Measurements from ENCODE around the gene DUSP1. TPM values are rescaled to one million over a fixed set of nuclear protein-coding genes. Genes with fewer than 3 reads are reported as not detected.
"Not testable (repeated sequence)": the region's sequence is repeated elsewhere in the genome, so short reads cannot be mapped to it uniquely, and the experiment has no call there.

Gene DUSP1
- total RNA-seq, 1 donor from 2014 or later: 25.3 TPM

DNA sequence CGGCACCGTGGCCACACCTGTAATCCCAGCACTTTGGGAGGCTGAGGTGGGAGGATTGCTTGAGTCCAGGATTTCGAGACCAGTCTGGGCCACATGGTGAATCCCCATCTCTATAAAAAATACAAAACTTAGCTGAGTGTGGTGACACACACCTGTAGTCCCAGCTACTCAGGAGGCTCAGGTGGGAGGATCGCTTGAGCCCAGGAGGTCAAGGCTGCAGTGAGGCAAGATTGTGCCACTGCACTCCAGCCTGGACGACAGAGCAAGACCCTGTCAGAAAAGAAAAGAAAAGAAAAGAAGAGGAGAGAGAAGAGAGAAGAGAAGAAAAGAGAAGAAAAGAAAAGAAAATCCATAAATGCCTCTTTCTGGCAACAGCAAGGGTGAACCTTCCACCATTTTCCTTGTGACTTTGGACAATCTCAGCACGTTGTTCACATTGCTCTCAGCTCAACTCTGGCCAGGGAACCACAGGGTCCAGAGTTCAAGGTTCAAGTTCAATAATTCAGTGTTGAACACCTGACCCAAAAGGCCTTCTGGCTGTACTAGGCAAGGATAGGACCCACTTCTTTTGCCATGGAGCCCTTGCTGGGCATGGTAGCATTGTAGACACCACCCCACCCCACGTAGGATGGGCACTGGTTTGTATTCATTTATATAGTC lies 14.6 kb upstream of the DUSP1 start:
- Mint-ChIP-seq H3K27ac (ENCODE audit: unreplicated experiment) (no peak overlapping the region), H3K27me3 (ENCODE audit: unreplicated experiment) (no peaks in the 10 kb centered on the region), H3K9me3 (ENCODE audit: unreplicated experiment) (no peaks in the 10 kb centered on the region), H3K4me3 (ENCODE audit: unreplicated experiment) (no peak overlapping the region), H3K4me1 (ENCODE audit: unreplicated experiment) (peaks cover 8% of the 10 kb centered on the region), H3K36me3 (ENCODE audit: low read depth, unreplicated experiment) (no peaks in the 10 kb centered on the region)
- no peak for DNase-seq (ENCODE audit: low spot score)
- no peak for TF ChIP-seq CTCF (IDR thresholded peaks at IDR 0.05; ENCODE audit: unreplicated experiment)

DNA sequence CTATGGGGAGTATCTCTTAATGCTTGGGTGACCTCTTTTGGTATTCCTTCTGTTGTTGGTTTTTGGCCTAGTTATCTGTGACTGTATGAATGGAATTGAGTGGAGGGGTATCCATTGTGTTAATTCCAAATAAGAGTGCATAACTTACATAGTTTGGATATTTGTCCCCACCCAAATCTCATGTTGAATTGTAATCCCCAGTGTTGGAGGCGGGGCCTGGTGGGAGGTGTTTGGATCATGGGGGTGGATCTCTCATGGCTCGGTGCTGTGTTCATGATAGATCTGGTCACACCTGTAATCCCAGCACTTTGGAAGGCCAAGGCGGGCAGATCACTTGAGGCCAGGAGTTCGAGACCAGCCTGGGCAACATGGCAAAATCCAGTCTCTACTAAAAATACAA lies 13.2 kb upstream of the DUSP1 start:
- H3K4me3 Mint-ChIP-seq (ENCODE audit: unreplicated experiment); DNase-seq (ENCODE audit: low spot score); H3K9me3 Mint-ChIP-seq (ENCODE audit: unreplicated experiment); H3K36me3 Mint-ChIP-seq (ENCODE audit: low read depth, unreplicated experiment); H3K27me3 Mint-ChIP-seq (ENCODE audit: unreplicated experiment); H3K4me1 Mint-ChIP-seq (ENCODE audit: unreplicated experiment); H3K27ac Mint-ChIP-seq (ENCODE audit: unreplicated experiment): not testable (repeated sequence)

DNA sequence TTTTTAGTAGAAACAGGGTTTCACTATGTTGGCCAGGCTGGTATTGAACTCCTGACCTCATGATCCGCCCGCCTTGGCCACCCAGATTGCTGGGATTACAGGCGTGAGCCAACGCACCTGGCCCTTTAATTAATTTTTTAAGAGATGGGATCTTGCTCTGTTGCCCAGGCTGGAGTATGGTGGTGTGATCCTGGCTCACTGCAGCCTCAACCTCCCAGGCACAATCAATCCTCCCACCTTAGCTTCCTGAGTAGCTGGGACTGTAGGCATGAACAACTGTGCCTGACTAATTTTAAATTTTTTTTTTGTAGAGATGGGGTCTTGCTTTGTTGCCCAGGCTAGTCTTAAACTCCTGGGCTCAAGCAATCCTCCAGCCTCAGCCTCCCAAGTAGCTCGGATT lies 12.3 kb upstream of the DUSP1 start:
- H3K4me1 Mint-ChIP-seq (ENCODE audit: unreplicated experiment); H3K27me3 Mint-ChIP-seq (ENCODE audit: unreplicated experiment); DNase-seq (ENCODE audit: low spot score); H3K9me3 Mint-ChIP-seq (ENCODE audit: unreplicated experiment); H3K27ac Mint-ChIP-seq (ENCODE audit: unreplicated experiment); H3K4me3 Mint-ChIP-seq (ENCODE audit: unreplicated experiment); H3K36me3 Mint-ChIP-seq (ENCODE audit: low read depth, unreplicated experiment): not testable (repeated sequence)

DNA sequence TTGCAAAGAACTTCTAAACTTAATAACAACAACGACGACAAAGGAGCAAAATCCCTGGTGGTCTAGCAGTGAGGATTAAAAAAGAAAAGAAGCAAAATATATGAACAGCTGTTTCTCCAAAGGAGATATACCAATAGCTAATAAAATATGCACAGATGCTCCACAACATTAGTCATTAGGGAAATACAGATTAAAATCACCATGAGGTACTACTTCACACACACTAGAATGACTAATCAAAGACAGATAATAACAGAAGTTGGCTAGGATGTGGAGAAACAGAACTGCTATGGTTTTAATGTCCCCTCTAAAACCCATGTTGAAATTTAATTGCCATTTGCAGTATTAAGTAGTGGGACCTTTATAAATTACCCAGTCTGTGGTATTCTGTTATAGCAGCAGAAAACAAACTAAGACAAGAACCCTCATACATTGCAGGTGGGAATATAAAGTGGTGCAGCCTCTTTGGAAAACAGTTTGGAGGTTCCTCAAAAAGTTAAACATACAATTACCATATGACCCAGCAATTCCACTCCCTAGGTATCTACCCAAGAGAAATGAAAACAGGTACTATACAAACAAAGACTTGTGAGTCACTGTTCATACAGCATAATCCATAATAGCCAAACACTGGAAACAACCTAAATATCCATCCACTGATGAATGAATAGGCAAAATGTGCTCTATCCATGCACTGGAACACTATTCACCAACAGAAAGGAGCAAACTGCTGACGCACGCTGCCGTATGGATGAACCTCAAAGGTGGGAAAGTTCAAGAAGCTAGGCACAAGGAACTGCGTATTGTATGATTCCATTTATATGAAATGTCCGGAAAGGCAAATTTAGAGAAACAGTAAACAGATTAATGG lies 11.4 kb upstream of the DUSP1 start:
- Mint-ChIP-seq H3K27ac (ENCODE audit: unreplicated experiment) (peak overlapping the region; percentile 2), H3K36me3 (ENCODE audit: low read depth, unreplicated experiment) (no peaks in the 10 kb centered on the region), H3K27me3 (ENCODE audit: unreplicated experiment) (no peaks in the 10 kb centered on the region), H3K4me1 (ENCODE audit: unreplicated experiment) (no peaks in the 10 kb centered on the region), H3K4me3 (ENCODE audit: unreplicated experiment) (no peak overlapping the region), H3K9me3 (ENCODE audit: unreplicated experiment) (no peaks in the 10 kb centered on the region)
- DNase-seq (ENCODE audit: low spot score): no peak
- TF ChIP-seq CTCF (IDR thresholded peaks at IDR 0.05; ENCODE audit: unreplicated experiment): no peak

DNA sequence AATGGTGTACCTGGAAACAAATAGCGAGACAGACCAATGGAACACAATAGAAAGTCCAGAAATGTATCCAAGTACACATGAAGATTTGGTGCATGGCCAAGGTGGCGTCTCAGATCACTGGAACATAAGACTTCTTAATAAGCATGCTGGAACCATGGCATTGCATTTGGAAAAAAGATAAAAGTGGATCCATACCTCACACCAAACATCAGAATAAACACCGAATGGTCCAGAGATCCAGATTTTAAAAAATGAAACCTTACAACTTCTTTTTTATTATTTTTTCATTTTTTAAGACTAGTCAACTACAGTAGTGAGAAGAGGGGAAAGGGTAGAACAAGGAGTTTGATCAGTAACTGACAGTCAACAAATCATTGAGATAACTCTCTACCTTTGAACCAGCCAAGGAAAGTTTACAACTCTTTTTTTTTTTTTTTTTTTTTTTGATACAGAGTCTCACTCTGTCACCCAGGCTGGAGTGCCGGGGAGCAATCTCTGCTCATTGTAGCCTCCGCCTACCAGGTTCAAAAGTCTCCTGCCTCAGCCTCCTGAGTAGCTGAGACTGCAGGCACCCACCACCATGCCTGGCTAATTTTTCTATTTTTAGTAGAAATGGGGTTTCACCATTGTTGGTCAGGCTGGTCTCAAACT lies 8.8 kb upstream of the DUSP1 start:
- no peak overlapping the region for H3K27ac Mint-ChIP-seq (ENCODE audit: unreplicated experiment)
- no peak for TF ChIP-seq CTCF (IDR thresholded peaks at IDR 0.05; ENCODE audit: unreplicated experiment)
- no peak for DNase-seq (ENCODE audit: low spot score)
- H3K4me1 Mint-ChIP-seq (ENCODE audit: unreplicated experiment): peaks cover 2% of the 10 kb centered on the region
- H3K4me3 Mint-ChIP-seq (ENCODE audit: unreplicated experiment): no peak overlapping the region
- H3K27me3 Mint-ChIP-seq (ENCODE audit: unreplicated experiment): peaks cover under 1% of the 10 kb centered on the region
- no peaks in the 10 kb centered on the region for H3K9me3 Mint-ChIP-seq (ENCODE audit: unreplicated experiment)
- H3K36me3 Mint-ChIP-seq (ENCODE audit: low read depth, unreplicated experiment): no peaks in the 10 kb centered on the region

Measured in endothelial cell (in vitro differentiated cells).